Ishikawa (cell line): ENCODE measurements around the gene CHPF2.

Experiments used
- CEBPB ChIP-seq: IDR thresholded peaks from 2 replicates; pipeline ENCODE4 v1.6.1; 2012
- EGR1 ChIP-seq: IDR thresholded peaks from 2 replicates; pipeline ENCODE4 v1.6.1; 2012
- NFIC ChIP-seq: IDR thresholded peaks from 2 replicates; pipeline ENCODE4 v1.6.1; 2012
- TAF1 ChIP-seq: IDR thresholded peaks from 2 replicates; pipeline ENCODE4 v1.6.1; 2012; ENCODE audit warnings: low read depth, mild to moderate bottlenecking
- TF ChIP-seq, protein P1 (sequence below): IDR thresholded peaks from 2 replicates; pipeline ENCODE4 v1.6.1; 2012
- TF ChIP-seq, protein P2 (sequence below): IDR thresholded peaks from 2 replicates; pipeline ENCODE4 v1.6.1; 2012; ENCODE audit warnings: low read depth, mild to moderate bottlenecking
- TF ChIP-seq, protein P3 (sequence below): IDR thresholded peaks from 2 replicates; pipeline ENCODE4 v1.6.1; 2012

DNA sequence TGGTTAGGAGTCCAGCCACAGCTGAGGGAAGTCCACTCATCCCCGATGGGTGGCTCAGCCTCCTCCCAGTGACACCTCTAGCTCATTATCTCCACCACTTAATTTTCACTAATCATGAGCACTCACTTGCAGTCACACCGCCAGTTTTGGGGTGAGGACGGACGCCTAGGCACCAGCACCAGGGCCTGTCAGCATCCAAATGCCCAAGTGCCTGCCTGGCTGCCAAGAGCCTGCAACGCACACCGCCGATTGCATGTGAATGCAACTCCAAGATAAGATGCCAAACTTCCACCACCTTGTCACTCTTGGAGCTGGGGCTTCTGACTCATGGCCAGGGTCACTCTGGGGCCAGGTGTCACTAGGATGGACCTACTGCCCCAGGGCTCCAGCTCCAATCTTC is 40.6 kb downstream of the CHPF2 start:
- TF ChIP-seq, protein P1, sequence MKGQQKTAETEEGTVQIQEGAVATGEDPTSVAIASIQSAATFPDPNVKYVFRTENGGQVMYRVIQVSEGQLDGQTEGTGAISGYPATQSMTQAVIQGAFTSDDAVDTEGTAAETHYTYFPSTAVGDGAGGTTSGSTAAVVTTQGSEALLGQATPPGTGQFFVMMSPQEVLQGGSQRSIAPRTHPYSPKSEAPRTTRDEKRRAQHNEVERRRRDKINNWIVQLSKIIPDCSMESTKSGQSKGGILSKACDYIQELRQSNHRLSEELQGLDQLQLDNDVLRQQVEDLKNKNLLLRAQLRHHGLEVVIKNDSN = no peak
- TF ChIP-seq, protein P2, sequence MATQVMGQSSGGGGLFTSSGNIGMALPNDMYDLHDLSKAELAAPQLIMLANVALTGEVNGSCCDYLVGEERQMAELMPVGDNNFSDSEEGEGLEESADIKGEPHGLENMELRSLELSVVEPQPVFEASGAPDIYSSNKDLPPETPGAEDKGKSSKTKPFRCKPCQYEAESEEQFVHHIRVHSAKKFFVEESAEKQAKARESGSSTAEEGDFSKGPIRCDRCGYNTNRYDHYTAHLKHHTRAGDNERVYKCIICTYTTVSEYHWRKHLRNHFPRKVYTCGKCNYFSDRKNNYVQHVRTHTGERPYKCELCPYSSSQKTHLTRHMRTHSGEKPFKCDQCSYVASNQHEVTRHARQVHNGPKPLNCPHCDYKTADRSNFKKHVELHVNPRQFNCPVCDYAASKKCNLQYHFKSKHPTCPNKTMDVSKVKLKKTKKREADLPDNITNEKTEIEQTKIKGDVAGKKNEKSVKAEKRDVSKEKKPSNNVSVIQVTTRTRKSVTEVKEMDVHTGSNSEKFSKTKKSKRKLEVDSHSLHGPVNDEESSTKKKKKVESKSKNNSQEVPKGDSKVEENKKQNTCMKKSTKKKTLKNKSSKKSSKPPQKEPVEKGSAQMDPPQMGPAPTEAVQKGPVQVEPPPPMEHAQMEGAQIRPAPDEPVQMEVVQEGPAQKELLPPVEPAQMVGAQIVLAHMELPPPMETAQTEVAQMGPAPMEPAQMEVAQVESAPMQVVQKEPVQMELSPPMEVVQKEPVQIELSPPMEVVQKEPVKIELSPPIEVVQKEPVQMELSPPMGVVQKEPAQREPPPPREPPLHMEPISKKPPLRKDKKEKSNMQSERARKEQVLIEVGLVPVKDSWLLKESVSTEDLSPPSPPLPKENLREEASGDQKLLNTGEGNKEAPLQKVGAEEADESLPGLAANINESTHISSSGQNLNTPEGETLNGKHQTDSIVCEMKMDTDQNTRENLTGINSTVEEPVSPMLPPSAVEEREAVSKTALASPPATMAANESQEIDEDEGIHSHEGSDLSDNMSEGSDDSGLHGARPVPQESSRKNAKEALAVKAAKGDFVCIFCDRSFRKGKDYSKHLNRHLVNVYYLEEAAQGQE = no peak
- no peak for TF ChIP-seq CEBPB
- TF ChIP-seq, protein P3, sequence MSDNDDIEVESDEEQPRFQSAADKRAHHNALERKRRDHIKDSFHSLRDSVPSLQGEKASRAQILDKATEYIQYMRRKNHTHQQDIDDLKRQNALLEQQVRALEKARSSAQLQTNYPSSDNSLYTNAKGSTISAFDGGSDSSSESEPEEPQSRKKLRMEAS = no peak
- no peak for TF ChIP-seq EGR1
- TF ChIP-seq TAF1 = no peak
- TF ChIP-seq NFIC = no peak
